Measurements from ENCODE around the gene BCL7A. TPM values are rescaled to one million over a fixed set of nuclear protein-coding genes. Genes with fewer than 3 reads are reported as not detected.
A peak's percentile ranks its signal among the peaks of the same experiment; 100 is the strongest.

Gene BCL7A
- total RNA-seq, 1 donor from 2014 or later: 41.4 TPM

GRCh38 chr12:122082621-122083356 is 61.1 kb downstream of the BCL7A start:
- Mint-ChIP-seq H3K4me1 (peaks cover 77% of the 10 kb centered on the region), H3K9me3 (no peaks in the 10 kb centered on the region), H3K27me3 (no peaks in the 10 kb centered on the region), H3K4me3 (peak overlapping the region; percentile 33), H3K36me3 (ENCODE audit: low read depth) (peaks cover 36% of the 10 kb centered on the region), H3K27ac (peak overlapping the region; percentile 74)
- no peak for DNase-seq
- ChIA-PET CTCF (interaction anchor here (0.9 to 3.0 kb wide), 4 partner anchors 25 to 164 kb away, joined by 3 to 13 read pairs (median 8); partner anchors contain the start of gene CFAP251), POLR2A (interaction anchor here (0.5 to 2.7 kb wide), 7 partner anchors 15 to 731 kb away, joined by 3 to 7 read pairs (median 4); partner anchors contain the start of gene ANAPC5)
- no peak for TF ChIP-seq CTCF (IDR thresholded peaks at IDR 0.05)
- intact Hi-C loops (cut with micrococcal nuclease): loop anchor here (5.0 kb wide), 1 partner anchor 1150 kb away; the partner anchor contains the start of genes MPHOSPH9 and MTRFR
- no peak for ATAC-seq (ENCODE audit: low read depth)

DNA sequence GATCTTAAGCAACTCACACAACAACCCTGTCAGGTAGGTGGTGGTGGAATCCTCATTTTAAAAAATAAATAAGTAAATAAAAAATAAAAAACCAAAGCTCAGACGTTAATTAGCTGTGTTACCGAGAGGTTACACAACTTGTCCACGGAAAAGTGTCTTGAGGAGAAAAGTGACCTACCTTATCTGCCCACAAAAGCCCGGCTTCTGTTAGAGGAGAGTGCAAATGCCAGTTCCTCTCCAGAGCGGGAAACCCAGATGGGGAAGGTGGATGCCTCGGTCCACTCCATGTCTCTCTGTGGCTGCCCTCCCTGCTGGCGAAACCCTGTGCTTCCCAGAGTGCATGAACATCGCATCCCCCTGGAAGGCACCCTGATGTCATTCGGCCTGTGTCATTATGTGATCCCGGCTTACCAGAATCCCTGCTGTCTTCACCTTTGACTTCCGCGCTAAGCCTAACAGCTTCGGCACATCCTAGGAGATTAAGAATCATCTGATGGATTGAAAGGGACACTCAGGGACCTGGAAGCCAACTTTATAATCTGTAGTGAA is 63.2 kb downstream of the BCL7A start:
- peaks cover 46% of the 10 kb centered on the region for H3K36me3 Mint-ChIP-seq (ENCODE audit: low read depth)
- ATAC-seq (ENCODE audit: low read depth): no peak
- intact Hi-C loops (cut with micrococcal nuclease): loop anchor here (5.0 kb wide), 1 partner anchor 1147 kb away; the partner anchor contains the start of genes MPHOSPH9 and MTRFR
- no peaks in the 10 kb centered on the region for H3K9me3 Mint-ChIP-seq
- ChIA-PET CTCF (interaction anchor here (0.7 kb wide), 1 partner anchor 31 kb away, joined by 3 read pairs; no protein-coding TSS in a partner anchor), POLR2A (interaction anchor here (0.7 to 1.5 kb wide), 3 partner anchors 11 to 83 kb away, joined by 3 to 8 read pairs (median 6); no protein-coding TSS in a partner anchor)
- no peak for DNase-seq
- H3K27ac Mint-ChIP-seq: no peak overlapping the region
- TF ChIP-seq CTCF (IDR thresholded peaks at IDR 0.05): no peak
- no peaks in the 10 kb centered on the region for H3K27me3 Mint-ChIP-seq
- H3K4me3 Mint-ChIP-seq: no peak overlapping the region
- H3K4me1 Mint-ChIP-seq: peaks cover 84% of the 10 kb centered on the region

- Mint-ChIP-seq H3K27ac (no peak overlapping the region), H3K9me3 (no peaks in the 10 kb centered on the region), H3K4me1 (peaks cover 78% of the 10 kb centered on the region), H3K36me3 (ENCODE audit: low read depth) (peaks cover 46% of the 10 kb centered on the region), H3K4me3 (no peak overlapping the region), H3K27me3 (no peaks in the 10 kb centered on the region)
- ATAC-seq (ENCODE audit: low read depth) (no peak), DNase-seq (no peak)
- intact Hi-C loops (cut with micrococcal nuclease): no loop called here
- no peak for TF ChIP-seq CTCF (IDR thresholded peaks at IDR 0.05)
- ChIA-PET POLR2A (interaction anchor here (0.6 to 1.5 kb wide), 3 partner anchors 10 to 83 kb away, joined by 3 to 8 read pairs (median 6); no protein-coding TSS in a partner anchor), CTCF (no interaction called here)
Measured at GRCh38 chr12:122085591-122085990, 63.9 kb downstream of the BCL7A start.

DNA sequence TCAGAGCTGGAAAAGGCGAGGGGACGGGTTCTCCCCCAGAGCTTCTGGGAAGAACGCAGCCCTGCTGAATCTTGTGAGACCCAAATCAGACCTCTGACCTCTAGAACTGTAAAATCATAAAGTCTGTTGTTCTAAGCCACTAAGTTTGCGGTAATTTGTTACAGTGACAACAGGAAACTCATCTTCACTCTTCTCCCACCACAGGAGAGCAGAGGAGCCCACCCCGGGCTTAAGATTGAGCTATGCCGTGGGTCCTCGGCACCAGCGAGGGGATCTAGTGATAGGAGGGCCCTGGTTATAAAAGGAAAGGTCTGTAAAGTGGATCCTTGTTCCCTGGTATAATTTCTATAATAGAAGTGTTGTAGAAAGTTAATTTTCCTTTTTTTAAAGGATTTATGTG is 64.4 kb downstream of the BCL7A start:
- Mint-ChIP-seq H3K4me1 (peaks cover 77% of the 10 kb centered on the region), H3K27ac (no peak overlapping the region), H3K9me3 (no peaks in the 10 kb centered on the region), H3K36me3 (ENCODE audit: low read depth) (peaks cover 49% of the 10 kb centered on the region), H3K27me3 (no peaks in the 10 kb centered on the region), H3K4me3 (no peak overlapping the region)
- ATAC-seq (ENCODE audit: low read depth) (no peak), DNase-seq (no peak)
- intact Hi-C loops (cut with micrococcal nuclease): no loop called here
- TF ChIP-seq CTCF (IDR thresholded peaks at IDR 0.05): no peak
- POLR2A ChIA-PET: interaction anchor here (0.6 to 1.5 kb wide), 3 partner anchors 9 to 66 kb away, joined by 3 to 8 read pairs (median 8); no protein-coding TSS in a partner anchor
- CTCF ChIA-PET: no interaction called here

All from activated B cell treated with CpG ODN at 0.5 μM for 24 hours (primary cell).